GM18498 (cell line): ENCODE results near the gene NCAM1.

ENCODE experiments used
- ATAC-seq: cut with Tn5 transposase; IDR thresholded peaks from one replicate; pipeline ENCODE4 v1.9.1; 2021; ENCODE audit warnings: mild to moderate bottlenecking, moderate library complexity; ENCODE audit not compliant: unreplicated experiment

The NCAM1 gene

DNA sequence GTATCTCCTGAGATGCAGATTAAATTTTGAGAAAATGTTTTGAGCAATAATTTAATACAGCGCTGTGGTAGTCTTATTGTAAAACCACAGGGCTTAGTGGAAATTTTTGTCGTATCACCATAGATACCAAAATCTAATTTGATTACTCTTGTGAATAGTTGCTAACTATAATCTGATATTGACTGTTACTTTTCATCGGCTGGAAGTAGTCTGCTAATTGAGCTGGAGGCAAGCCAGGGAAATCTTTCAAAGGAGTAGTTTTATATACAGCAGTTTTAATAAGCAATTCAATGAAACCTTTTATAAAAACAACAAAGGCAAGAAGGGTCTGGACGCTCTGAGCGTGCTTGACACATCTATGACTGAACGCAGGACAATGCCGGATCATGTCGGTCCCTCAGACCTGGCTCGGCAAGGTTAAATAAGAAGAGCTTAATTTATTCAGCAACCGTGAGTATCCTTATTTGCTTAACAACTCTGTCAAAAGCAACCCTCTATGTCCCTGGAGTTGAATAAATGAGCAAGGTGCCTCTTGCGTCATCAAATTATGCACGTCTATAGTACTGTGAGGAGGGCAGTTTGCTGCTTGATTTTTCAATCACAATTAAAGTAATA, 121.2 kb downstream of the NCAM1 start:
- no peak for ATAC-seq

DNA sequence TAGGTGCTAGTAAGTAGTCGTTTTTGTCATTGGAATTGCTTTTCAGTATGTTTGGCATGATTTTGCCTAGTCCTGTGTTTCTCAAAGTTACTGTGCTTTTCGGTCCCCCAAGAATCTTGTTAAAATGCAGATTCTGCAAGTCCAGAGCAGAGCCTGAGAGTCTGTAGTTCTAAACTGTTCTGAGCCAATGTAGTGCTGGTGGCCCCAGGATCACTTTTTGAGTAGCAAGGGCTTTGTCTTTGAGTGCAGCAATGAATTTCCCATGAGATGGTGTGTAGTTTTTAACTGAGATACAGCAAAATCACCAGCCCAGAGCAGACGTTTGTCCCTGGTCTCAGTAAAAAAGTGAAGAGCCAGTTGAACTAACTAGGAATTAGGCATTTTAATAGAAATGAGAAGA, 122.4 kb downstream of the NCAM1 start:
- ATAC-seq: no peak

DNA sequence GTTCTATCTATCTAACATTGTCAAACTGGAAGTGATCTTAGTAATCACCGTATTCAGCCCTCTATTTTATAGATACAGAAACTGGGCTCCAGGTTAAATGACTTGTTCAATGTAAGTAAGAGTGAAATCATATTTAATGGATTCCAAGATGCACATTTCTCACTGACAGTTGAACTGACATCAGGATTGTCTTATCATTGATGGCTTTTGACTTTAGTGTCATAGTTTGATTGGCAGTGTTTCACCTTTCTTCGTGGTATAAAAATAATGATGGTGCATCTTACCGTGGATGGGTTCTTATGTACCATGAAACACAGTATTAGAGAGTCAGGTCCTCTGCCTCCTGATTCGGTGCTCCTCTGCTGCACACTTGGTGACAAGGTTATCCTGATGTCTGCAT, 123.1 kb downstream of the NCAM1 start:
- no peak for ATAC-seq

DNA sequence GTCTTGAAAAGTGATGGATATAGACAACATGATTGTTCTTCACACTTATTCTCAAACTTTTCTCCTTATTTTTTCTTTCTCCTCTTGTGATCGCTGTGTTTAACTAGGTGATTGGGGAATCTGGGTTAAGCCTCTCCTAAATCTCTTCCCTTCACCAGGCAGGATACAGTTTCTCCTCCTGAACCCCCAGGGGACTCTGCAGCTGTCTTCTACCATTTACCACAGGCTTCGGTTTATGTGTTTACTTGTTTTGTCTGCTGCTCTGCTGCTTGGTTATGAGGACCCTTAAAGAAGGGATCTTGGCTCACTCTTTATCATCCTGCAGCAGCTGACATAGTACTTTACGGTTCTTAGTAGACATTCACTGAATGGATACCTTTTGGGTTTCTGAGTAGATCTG, 124.2 kb downstream of the NCAM1 start:
- ATAC-seq: no peak

DNA sequence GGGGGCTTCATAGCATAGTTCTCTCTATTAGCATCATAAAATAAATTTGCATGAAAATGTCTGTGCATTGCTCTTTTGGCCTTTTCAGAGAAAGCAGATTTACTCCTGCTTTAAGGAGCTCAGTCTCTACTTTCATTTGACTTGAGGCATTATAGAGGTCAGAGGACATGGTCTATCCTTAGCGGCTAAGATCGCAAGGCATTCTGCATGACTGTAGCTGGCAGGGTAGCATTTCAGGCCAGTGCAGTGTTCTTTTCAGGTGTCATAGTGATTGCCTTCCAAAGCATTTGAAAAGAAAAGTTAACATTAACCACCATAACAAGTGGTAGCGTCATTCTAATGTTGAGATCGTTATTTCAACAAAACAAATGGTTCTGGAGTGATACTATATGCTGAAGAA, 126.5 kb downstream of the NCAM1 start:
- ATAC-seq: no peak

DNA sequence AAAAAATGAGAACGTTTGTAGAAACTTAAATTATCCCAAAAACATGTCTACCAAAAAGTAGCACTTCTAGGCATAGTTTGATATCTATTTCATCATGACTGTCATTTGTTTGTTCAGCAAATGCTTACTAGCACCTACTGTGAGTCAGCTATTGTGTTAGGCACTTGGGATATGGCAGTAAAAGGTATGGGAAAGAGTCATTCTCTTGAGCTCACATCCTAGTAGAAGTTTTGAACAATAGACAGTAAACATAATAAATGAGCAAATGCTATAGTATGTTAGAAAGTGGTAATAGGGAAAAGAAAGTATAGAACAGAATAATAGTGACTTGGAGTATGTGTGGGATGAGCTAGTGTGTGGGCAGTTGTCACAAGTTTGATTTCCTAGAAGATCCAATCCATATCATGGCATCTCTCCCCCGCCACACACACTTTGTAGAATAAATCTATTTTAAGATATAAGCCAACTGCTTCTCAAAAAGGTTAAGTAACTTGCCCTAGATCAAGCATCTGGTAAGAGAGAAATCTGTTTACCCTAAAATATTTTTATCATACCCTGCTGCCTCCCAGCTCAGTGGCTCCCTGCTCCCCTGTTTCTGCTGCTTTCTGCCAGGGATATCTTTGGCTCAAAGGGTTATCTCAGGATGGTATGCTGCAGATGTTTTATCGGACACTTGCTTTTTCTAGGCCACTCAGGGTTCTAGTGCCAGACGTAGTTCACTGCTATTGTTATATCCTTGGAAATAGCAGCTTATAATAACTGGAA, 129.7 kb downstream of the NCAM1 start:
- no peak for ATAC-seq

DNA sequence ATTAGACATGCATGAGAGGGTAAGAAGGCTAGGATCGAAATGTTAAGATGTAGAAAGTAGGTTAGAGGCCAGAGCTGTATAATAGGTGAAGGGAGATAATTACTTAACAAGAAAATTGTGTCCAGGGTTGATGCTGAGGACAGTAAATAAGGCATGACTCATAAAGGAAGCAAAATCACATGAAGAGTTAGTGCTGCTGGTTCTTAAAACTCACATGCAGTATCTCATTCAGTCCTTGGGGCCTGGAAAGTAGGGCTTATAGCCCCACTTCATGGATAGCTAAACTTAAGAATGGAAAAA, 130.2 kb downstream of the NCAM1 start:
- ATAC-seq: no peak

DNA sequence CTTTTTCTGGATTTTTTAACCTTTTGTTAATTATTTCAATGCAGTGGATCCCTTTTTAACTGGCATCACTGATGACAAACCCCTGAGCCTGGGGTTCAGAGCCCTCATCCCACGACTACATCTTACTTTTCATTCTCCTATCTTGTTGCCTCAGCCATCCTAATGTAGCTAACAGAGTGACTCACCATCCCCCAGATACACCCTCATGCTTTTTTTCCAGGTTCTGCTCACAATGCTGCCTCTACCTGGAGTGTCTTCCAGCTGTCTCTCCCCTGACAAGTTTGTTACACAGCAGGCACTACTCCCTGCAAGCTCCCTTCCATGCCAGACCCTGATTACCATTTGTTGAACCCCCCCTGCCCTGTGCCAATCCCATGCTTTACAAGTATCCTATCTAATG, 135.4 kb downstream of the NCAM1 start:
- ATAC-seq: no peak

DNA sequence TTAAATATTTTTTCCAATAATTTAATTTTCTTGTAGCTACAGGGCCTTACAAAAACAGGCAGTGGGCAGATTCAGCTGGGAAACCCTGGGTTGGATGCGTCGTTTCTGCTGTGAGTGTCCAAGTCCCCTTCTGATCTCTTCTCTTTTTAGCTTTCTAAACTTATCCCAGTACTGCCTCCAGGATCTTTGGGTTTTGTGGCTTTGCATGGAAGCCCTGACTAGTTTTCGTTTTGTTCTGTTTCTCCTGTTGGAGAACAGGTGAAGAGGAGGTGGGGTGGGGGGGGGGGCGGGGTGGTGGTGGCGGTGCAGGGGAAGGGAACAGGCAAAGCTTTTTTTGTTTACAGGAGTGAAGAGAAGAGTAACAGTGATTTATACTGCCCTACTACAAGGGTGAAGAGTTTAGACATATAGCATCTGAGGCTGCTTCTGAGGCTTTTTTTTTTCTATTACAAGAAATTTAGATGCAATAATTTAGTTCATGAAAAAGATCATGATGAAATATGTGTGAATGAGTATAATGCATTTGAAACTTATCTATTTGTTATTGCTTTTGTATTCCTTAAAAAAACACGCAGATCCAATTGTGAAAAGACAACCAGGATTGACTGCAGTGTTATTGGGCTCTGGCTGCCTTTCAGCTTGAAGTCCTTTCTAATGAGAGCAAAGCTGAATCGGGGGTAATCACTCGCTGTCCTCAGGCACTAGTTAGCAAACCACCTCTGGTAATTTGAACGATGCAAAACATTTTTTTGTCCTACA, 142.9 kb downstream of the NCAM1 start:
- ATAC-seq: no peak

DNA sequence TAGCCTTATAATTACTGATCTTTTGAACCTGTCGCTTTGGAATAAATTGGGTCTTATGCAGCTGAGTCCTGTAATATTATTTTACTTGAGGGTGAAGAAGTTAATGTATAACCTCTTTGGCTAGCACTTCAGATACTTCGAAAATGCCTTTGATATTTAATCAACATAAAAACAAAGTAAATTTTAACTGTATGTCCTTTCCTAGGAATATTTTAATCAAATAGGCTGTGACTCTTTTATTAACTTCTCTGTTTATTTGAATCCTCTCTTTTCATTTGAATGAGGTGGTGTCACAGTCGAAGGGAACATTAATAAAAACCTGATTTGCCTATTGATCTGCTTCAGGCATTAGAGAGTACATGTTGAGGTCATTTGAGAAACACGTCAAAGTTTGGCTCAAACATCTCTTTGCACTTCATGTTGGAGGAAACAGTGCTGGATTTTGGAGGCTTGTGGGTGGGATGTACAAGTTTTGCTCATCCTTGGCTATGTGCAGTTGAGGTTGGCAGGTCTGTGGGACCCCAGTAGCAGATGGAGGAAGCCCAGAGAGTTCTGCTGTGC, 143.6 kb downstream of the NCAM1 start:
- ATAC-seq: no peak

DNA sequence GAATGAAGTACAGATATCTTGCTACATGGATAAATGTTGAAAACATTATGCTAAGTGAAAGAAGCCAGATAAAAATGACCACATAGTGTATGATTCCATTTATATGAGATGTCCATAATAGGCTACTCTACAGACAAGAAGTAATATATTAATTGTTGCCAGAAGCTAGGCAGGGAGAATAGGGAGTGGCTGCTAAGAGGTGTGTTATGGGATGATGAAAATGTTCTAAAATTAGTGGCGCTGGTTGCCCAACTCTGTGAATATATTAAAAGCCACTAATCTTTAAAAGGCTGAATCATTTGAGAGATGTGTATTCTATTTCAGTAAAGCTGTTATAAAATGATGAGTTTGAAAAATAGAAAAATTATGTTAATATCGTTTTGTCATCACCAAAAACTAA, 144.4 kb downstream of the NCAM1 start:
- ATAC-seq: no peak

DNA sequence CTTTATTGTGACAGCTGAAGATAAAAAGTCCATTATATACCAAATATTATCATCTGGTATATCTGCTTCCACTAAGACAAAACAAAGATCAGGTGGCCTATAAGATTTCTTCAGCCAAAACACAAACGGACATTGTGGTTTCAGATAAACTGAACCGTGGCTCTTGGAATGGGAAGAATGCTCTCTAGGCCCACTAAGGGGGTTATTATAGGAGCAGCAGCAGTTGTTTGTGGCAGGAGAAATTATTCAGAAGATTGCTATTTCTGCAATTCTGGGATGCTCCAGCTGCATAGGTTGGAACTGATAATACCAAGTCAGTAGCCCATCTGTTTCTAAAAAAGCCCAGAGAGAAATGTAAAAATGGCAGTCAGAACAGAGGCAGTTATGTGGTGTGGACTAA, 145.3 kb downstream of the NCAM1 start:
- no peak for ATAC-seq

DNA sequence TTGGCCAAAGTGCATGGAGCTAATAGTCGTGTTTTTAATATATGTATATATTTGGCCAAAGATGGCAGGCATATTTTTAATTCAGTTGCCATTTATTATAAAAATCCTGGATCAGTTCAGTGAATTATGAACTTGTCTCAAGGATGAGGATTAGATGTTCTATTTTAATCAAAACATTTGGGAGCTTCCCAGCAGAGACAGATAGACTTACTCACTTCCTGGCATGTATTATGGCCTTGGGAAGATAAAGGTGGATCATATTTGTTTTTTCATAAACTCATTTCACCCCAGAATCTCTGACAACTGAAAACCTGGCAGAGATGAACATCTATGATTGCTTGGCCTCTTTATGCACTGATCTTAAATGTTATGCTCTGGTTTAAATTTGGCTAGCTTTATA, 148.8 kb downstream of the NCAM1 start:
- no peak for ATAC-seq

DNA sequence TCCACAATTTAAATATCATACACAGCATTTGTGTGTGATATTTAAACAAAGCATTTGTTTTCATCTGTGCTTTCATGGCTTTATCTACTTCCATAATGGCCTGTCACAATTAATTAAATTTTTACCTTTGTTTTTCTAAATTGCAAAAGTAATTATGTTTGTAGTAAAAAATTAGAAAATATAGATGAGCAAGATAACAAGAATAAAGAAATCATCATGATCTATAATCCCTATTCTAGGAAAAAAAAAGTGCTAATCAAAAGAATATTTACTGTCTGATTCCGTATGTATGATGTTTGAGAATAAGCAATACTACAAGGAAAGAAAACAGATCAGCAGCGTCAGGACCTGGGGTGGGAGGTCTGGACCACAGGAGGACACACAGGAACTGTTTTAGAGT, 149.9 kb downstream of the NCAM1 start:
- ATAC-seq: no peak

DNA sequence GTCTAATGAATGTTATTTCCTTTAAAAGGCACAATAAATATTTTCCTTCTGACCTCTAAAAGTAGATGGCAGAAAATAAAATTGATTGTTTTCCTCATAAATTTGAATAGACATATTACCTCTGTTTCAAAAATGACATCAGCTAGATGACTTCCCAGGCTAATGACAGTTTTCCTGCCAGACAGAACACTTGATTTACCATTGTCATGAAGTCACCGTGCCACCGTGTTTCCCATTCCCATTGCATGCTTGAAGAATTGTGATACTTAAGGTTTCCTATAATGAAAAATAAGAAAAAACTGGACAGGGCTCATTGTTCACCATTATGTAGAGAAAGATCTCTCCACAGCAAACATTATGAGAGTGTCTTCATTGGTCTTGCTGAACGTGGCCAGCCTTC, 151.1 kb downstream of the NCAM1 start:
- ATAC-seq: no peak

DNA sequence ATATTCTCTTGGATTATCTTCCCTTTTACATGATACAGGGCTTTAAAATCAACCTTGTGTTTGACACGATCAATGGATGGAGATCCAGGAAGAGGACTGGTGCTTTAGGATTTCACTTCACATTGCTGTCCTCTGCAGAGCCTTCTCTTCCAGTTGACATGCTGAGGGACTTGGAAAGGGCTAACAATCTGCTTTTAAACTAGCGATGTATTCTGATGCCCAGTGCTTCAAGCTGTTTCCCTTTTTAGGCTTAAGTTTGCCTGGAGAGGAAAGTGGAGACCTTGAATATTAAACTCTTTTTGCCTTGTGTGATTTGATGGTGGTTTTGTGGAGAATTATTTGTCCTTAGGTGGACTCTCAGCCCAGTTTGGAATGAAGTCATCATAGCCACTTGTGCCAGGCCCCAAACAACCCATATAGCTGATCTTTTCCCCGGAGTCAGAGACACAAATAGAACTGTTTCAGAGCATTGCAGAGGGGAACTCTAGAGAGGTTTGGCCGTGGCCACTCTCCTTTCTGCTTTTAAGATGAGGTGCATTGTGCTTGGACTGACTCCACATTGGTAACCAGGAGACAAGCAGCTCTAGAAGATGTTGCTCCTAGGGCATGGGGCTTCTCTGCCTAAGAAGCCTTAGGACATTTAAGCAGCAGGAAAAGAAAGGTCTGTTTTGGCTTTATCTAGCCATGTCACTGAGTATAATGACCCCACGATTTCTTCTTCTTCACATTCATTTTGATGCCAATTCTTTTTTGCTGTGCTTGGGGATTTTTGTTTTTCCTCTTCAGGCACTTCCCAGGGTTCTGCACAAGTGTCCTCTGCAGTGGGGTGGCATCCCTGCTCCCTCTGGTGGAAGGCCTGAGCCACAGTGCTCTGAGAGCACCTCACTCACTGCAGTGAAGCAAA, 152.8 kb downstream of the NCAM1 start:
- ATAC-seq: no peak

DNA sequence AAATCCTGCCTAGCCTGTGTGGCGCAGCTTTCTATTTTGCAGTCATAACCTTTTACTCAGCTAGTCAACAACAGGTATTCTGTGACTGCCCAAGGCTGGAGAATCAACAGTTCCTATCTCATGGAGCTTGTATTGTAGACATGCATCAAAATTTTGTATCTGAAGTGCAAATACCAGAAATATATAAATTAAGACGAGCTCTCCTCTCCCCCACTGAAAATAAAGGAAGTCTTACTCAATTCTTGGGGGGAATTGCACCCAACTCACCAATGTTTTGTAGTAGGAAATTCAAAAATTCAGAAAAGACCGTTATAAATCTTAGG, 153.4 kb downstream of the NCAM1 start:
- no peak for ATAC-seq

DNA sequence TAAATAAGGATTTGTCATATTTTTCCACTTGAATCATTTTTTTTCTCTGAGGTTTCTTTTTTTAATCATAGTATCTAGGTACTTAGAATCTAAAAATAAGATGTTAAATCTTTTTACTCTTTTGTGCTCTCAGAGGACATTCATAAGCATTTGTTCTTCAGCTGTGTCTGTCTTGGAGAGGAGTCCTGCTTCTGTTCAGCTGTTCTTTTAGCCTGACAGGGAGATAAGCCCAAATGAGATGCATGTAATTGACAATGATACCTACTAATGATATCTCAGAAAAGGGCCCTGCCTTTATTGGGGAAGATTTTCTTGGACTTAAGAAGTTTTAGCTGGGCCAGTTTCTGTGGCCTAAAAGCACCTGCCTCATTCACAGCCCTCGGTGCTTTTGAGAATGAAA, 156.9 kb downstream of the NCAM1 start:
- no peak for ATAC-seq

DNA sequence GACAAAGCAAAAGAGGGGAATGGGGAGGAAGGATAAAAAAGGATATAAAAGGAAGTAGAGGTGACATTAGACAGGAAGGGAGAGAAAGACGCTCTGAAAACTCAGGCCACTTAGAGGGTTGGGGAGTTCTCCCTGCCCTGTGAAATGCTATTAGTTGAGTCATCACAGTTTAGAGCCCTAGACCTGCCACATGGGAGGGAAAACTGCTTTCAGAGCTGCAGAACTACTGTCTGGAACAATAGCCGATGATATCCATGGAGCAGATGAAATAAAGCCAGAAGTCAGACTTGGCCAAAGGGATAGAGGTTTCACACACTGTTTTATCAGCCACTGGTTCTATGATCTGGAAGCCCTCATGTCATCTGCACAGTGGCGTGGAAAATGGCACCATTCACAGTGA, 157.9 kb downstream of the NCAM1 start:
- ATAC-seq: no peak

DNA sequence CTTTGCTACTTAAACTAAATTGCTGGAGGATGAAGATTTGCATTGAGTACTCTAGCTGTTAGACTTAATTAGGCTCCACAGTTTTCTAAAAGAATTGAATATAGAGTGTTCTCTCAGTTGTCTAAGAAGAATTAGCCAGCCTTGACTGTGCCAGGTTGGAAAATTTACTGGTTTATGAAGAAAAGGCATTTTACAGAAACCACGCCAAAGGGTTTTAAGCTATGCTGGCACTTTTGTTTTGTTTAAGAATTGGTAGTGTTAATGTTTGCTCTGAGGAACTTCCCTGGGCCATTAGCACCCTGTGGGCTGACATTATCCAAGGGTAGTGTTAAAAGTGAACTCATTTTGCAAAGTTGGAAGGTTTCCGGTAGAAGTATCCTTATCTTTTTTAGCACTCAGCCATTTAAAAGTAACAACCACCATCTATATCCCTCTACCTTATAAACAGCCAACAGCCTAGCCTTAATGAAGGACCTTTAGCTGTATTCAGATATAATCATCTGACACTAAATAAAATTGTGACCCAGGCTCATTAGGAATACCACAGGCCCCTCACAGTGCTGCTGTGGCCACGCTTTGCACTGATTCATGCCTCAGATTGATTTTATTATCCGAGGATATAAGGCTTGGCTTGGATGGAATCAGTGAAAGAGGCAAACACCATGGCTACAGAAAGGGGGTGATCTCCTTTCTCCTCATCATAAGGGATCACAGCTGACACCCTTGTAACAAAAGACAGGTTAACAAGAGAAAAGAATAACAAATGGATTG, 158.9 kb downstream of the NCAM1 start:
- no peak for ATAC-seq
